ENCODE results near the gene PHIP. TPM values are rescaled to one million over a fixed set of nuclear protein-coding genes. Genes with fewer than 3 reads are reported as not detected.

The PHIP gene
- total RNA-seq, 4 donors from 2014 or later = 12.1 to 34.5 (median 20.7) TPM

DNA sequence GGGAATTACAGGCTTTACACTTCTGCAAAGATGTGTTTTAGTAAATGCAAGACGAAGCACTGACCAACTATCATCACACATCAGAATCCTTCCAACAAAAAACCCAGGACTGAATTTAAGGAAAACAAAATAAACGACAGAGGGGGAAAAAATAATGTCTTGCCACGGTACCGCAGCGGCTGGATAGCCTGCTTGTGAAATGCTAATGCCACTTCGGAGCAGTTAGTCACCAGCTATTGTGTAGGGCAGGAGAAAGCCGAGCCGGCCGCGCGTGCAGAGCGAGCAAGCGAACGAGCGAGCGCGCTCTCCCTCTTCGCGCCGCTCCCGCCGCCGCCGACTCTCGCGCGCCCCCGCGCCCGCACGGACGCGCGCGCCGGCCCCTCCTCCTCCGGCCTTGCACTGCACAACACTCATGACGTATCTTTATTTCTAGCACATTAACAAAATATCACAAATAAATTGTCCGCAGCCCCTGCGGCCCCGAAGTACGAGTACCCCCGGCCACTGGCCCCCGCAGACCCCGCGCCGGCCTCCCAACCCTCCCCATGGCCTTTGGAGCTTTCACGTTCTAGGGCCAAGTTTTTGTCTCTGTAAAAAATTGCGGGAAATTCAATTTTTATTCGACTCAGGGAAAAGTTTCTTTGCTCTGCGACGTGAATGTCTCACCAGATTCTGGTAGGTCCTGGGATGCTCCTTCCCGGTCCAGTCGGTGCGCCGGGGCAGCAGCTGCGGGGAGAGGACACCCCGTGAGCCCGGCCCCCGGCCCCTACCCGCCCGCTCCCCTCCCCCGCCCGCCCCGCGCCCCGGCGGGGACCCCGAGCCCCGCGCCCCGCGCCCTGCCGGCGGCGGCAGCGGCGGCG, 1.0 kb downstream of the PHIP start:
- H3K9me3 ChIP-seq = no peaks in the 10 kb centered on the region
- TF ChIP-seq POLR2AphosphoS5 (IDR thresholded peaks at IDR 0.05) (peak; percentile 63 to 68 (median 64)), POLR2A (IDR thresholded peaks at IDR 0.05) (peak; percentile 45), EP300 (IDR thresholded peaks at IDR 0.05; ENCODE audit: low read depth) (no peak)
- TF ChIP-seq, protein P1, sequence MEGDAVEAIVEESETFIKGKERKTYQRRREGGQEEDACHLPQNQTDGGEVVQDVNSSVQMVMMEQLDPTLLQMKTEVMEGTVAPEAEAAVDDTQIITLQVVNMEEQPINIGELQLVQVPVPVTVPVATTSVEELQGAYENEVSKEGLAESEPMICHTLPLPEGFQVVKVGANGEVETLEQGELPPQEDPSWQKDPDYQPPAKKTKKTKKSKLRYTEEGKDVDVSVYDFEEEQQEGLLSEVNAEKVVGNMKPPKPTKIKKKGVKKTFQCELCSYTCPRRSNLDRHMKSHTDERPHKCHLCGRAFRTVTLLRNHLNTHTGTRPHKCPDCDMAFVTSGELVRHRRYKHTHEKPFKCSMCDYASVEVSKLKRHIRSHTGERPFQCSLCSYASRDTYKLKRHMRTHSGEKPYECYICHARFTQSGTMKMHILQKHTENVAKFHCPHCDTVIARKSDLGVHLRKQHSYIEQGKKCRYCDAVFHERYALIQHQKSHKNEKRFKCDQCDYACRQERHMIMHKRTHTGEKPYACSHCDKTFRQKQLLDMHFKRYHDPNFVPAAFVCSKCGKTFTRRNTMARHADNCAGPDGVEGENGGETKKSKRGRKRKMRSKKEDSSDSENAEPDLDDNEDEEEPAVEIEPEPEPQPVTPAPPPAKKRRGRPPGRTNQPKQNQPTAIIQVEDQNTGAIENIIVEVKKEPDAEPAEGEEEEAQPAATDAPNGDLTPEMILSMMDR (IDR thresholded peaks at IDR 0.05) = no peak
- peak; percentile 91 for DNase-seq
- 0 to 1% methylated on average over 15 to 53 of the region's 79 CpGs for WGBS, 2 donors (ENCODE audit: low coverage in 1 of 2)
- H3K27ac ChIP-seq = peak overlapping the region; percentile 97 to 99 (median 98)
- H3K4me1 ChIP-seq = peaks cover 12 to 46% (median 32%) of the 10 kb centered on the region in 4 donors
- no peaks in the 10 kb centered on the region for H3K27me3 ChIP-seq
- in situ Hi-C loops (cut with MboI; ENCODE audit: low pct_ligation_motif_present in 1 of 4, low pct_unique_long_range_greater_than_20kb in 1 of 4, low sequenced_read_pairs in 3 of 4) (no loop called here), intact Hi-C loops (cut with DNase I; ENCODE audit: low total_unique reads) (loop anchor here (5.0 kb wide), 1 partner anchor 155 kb away; the partner anchor contains the start of gene HMGN3)
- peak overlapping the region; percentile 70 to 97 (median 88) for H3K4me3 ChIP-seq
- no peaks in the 10 kb centered on the region for H3K36me3 ChIP-seq

DNA sequence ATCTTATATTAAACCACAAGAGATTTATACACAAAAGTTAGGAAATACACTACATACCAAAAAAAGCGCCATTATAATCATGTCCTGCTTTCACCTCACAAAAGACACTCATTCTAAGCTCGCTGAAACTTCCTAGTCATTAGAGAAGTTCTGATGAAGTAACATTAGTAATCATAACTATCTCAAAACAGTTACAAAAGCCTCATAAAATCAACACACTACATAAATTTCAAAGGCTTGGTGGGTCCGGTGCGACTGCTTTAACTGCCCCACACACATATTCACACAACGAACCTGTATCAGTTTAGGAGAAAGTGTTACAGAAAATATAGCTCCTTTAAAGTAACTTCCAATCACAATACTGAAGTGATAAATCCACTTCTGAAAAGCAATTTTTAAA, 1.9 kb downstream of the PHIP start:
- no peak for DNase-seq
- Histone ChIP-seq H3K4me1 (peaks cover 12 to 52% (median 32%) of the 10 kb centered on the region in 4 donors), H3K27me3 (no peaks in the 10 kb centered on the region), H3K27ac (peak overlapping the region; percentile 97 to 99 (median 98)), H3K36me3 (no peaks in the 10 kb centered on the region), H3K4me3 (peak overlapping the region in 3 of 4 donors; percentile 83 to 97 (median 93)), H3K9me3 (no peaks in the 10 kb centered on the region)
- WGBS, 2 donors (ENCODE audit: low coverage in 1 of 2) = 2 to 6% methylated on average over 5 of the region's 5 CpGs
- intact Hi-C loops (cut with DNase I; ENCODE audit: low total_unique reads) = loop anchor here (5.0 kb wide), 1 partner anchor 156 kb away; the partner anchor contains the start of gene HMGN3
- in situ Hi-C loops (cut with MboI; ENCODE audit: low pct_ligation_motif_present in 1 of 4, low pct_unique_long_range_greater_than_20kb in 1 of 4, low sequenced_read_pairs in 3 of 4) = no loop called here
- TF ChIP-seq POLR2A (IDR thresholded peaks at IDR 0.05) (no peak), POLR2AphosphoS5 (IDR thresholded peaks at IDR 0.05) (no peak), EP300 (IDR thresholded peaks at IDR 0.05; ENCODE audit: low read depth) (no peak)
- TF ChIP-seq, protein P1 (IDR thresholded peaks at IDR 0.05) = no peak

DNA sequence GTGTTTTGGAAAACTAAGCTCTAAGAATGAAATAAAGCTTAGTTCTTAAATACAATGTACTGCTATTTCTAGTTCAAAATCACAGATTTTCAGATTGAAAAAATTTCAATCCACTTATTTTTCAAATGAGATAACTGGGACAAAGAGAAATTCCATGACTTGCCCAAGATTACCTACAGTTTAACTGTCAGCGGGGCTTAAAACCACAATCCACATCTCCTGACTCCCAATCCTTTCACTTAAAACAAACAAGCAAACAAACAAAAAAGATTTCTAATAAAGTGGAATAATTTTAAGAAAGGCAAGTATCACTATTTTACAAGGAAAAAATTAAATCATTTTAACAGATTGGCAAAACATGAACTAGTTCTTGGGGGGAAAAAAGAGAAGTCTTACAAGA, 4.2 kb downstream of the PHIP start:
- in situ Hi-C loops (cut with MboI; ENCODE audit: low pct_ligation_motif_present in 1 of 4, low pct_unique_long_range_greater_than_20kb in 1 of 4, low sequenced_read_pairs in 3 of 4) = no loop called here
- Histone ChIP-seq H3K9me3 (no peaks in the 10 kb centered on the region), H3K27me3 (no peaks in the 10 kb centered on the region), H3K27ac (peak overlapping the region in 1 of 4 donors; percentile 16), H3K4me1 (peaks cover 12 to 46% (median 23%) of the 10 kb centered on the region in 4 donors), H3K36me3 (no peaks in the 10 kb centered on the region), H3K4me3 (no peak overlapping the region)
- DNase-seq = no peak
- TF ChIP-seq, protein P1 (IDR thresholded peaks at IDR 0.05) = no peak
- no peak for TF ChIP-seq POLR2A (IDR thresholded peaks at IDR 0.05)
- TF ChIP-seq EP300 (IDR thresholded peaks at IDR 0.05; ENCODE audit: low read depth) = no peak
- no peak for TF ChIP-seq POLR2AphosphoS5 (IDR thresholded peaks at IDR 0.05)
- intact Hi-C loops (cut with DNase I; ENCODE audit: low total_unique reads) = no loop called here
- WGBS, 2 donors (ENCODE audit: low coverage in 1 of 2) = 73 to 91% methylated on average over 1 of the region's 1 CpG

DNA sequence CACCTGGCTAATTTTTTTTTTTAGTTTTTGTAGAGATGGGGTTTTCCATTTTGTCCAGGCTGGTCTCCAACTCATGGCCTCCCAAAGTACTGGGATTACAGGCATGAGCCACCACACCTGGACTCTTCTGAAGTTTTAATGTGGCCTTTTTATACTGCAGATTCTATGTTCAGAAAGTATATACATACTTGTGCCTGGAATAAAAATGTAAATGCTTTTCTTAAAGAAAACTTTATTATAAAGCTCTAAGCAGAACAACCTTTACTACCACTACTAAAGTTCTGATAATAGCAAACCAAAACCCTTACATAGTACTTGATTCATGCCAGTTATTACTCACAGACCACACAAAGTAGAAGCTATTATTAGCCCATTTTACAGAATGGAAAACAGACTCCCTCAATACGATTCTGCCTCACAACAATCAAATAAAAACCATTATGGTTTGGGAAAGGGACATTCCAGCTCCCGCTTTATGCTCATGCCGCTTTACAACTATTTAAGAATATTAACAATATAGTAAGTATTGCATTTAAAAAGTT, 5.3 kb downstream of the PHIP start:
- intact Hi-C loops (cut with DNase I; ENCODE audit: low total_unique reads) = no loop called here
- no peaks in the 10 kb centered on the region for H3K36me3 ChIP-seq
- TF ChIP-seq POLR2AphosphoS5 (IDR thresholded peaks at IDR 0.05) = no peak
- TF ChIP-seq POLR2A (IDR thresholded peaks at IDR 0.05) = no peak
- TF ChIP-seq, protein P1 (IDR thresholded peaks at IDR 0.05) = no peak
- TF ChIP-seq EP300 (IDR thresholded peaks at IDR 0.05; ENCODE audit: low read depth) = no peak
- H3K27ac ChIP-seq = no peak overlapping the region
- WGBS, 2 donors (ENCODE audit: low coverage in 1 of 2) = 82 to 87% methylated on average over 3 of the region's 3 CpGs
- in situ Hi-C loops (cut with MboI; ENCODE audit: low pct_ligation_motif_present in 1 of 4, low pct_unique_long_range_greater_than_20kb in 1 of 4, low sequenced_read_pairs in 3 of 4) = no loop called here
- no peak for DNase-seq
- peaks cover 12 to 46% (median 23%) of the 10 kb centered on the region in 4 donors for H3K4me1 ChIP-seq
- H3K27me3 ChIP-seq = no peaks in the 10 kb centered on the region
- no peak overlapping the region for H3K4me3 ChIP-seq
- no peaks in the 10 kb centered on the region for H3K9me3 ChIP-seq
